ENCODE results near the gene SAFB2. TPM values are rescaled to one million over a fixed set of nuclear protein-coding genes. Genes with fewer than 3 reads are reported as not detected.

The SAFB2 gene
- total and polyA plus RNA-seq, 9 of the 15 experiments (the other 6 are each of a cell fraction or from before 2014, with no cell fraction given), result 4.5 to 103 (median 47.3) TPM

GRCh38 chr19:5627395-5627904, 4.9 kb upstream of the SAFB2 start (continued):
- TF ChIP-seq NFIX (CRISPR knock-in tag; IDR thresholded peaks at IDR 0.05; ENCODE audit: low read depth) (peak; percentile 35; the same call in 1 of the 2 replicates), ZNF311 (CRISPR knock-in tag; IDR thresholded peaks at IDR 0.05) (peak; percentile 85), FOSL1 (tag; conservative IDR thresholded peaks at IDR 0.05) (peak; percentile 50), L3MBTL2 (IDR thresholded peaks at IDR 0.05) (peak; percentile 59), GTF3C2 (IDR thresholded peaks at IDR 0.05; ENCODE audit: borderline replicate concordance, extremely low read depth, insufficient read length) (no peak), HDAC3 (IDR thresholded peaks at IDR 0.05; ENCODE audit: borderline replicate concordance, partially characterized antibody) (no peak), HES1 (IDR thresholded peaks at IDR 0.05; ENCODE audit: low read depth) (no peak), TCF7 (IDR thresholded peaks at IDR 0.05; ENCODE audit: borderline replicate concordance) (no peak), ZBTB8A (IDR thresholded peaks at IDR 0.05; ENCODE audit: partially characterized antibody) (no peak), NBN (IDR thresholded peaks at IDR 0.05; ENCODE audit: low read depth) (0 out of 2 replicates have a peak, but pooled peaks have one; percentile 38), ETV5 (CRISPR knock-in tag; IDR thresholded peaks at IDR 0.05; ENCODE audit: low read depth) (no peak), ZNF212 (CRISPR knock-in tag; IDR thresholded peaks at IDR 0.05) (peak; percentile 81; the same call in 1 of the 2 replicates), ZNF134 (CRISPR knock-in tag; conservative IDR thresholded peaks at IDR 0.05) (peak; percentile 79), NFRKB (IDR thresholded peaks at IDR 0.05; ENCODE audit: low read depth) (no peak), PHB2 (IDR thresholded peaks at IDR 0.05; ENCODE audit: low read depth) (no peak), CSDE1 (IDR thresholded peaks at IDR 0.05) (no peak), WHSC1 (IDR thresholded peaks at IDR 0.05; ENCODE audit: low read length) (no peak), ZNF551 (CRISPR knock-in tag; IDR thresholded peaks at IDR 0.05) (no peak), CTCFL (IDR thresholded peaks at IDR 0.05; ENCODE audit: borderline replicate concordance, insufficient read depth, low read depth, low read length, poor library complexity, severe bottlenecking) (no peak), ESRRA (IDR thresholded peaks at IDR 0.05; ENCODE audit: borderline replicate concordance, low read depth) (no peak), ZNF766 (CRISPR knock-in tag; conservative IDR thresholded peaks at IDR 0.05) (peak; percentile 99)
- TF ChIP-seq, protein P1, sequence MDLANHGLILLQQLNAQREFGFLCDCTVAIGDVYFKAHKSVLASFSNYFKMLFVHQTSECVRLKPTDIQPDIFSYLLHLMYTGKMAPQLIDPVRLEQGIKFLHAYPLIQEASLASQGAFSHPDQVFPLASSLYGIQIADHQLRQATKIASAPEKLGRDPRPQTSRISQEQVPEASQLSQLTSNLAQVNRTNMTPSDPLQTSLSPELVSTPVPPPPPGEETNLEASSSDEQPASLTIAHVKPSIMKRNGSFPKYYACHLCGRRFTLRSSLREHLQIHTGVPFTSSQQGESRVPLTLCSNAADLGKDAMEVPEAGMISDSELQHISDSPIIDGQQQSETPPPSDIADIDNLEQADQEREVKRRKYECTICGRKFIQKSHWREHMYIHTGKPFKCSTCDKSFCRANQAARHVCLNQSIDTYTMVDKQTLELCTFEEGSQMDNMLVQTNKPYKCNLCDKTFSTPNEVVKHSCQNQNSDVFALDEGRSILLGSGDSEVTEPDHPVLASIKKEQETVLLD (IDR thresholded peaks at IDR 0.05), result no peak

Data from K562 (cell line).